ENCODE results near the gene KCNJ18.
A peak's percentile ranks its signal among the peaks of the same experiment; 100 is the strongest.
"Not testable (repeated sequence)": the region's sequence is repeated elsewhere in the genome, so short reads cannot be mapped to it uniquely, and the experiment has no call there.

Gene KCNJ18

DNA sequence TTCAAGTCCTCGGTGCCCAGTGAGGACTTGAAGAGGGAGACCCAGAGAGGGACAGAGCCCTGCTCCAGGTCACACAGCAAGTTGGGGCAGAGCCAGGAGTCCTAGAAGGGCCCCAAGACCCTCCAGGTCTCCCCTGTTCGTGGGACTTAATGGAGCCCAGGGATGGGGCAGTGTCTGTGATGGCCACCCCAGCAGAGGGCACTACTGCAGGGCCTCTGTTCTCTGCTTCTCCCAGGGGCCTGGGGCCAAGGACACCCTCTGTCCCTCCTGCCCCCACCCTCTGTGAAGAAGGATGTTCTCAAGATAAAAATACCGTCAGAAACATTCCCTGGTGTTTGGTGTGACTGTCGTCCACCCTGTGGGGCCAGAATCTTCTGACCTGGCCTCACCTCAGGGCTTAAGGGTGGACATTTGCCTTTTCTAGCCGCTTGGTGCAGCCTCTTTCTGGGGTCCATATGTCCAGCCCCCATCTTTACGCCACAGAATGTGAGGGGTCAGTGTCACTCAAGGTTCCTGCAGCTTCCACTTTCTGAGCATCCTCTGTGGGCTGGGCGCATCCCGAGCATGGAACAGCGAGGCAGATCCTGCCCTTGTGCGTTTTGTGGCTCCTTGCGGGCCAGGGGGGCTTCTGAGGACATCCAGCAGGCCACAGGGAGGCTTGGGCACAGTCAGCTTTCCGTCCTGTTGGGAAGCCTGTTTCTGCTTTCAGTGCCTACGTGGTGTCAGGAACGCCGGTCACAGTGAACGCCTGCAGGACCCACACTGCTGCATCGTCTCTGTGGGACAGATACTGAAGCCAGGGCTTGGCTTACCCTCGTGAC lies at the start of gene KCNJ18:
Gene KCNJ18, plus strand, starts transcription at position 641 of the 821 bp plus-strand sequence. CDS start 10,264 bp downstream, outside the sequence.
- not testable (repeated sequence) for H3K9ac ChIP-seq; H3K27me3 ChIP-seq; H3K4me3 ChIP-seq; H3K9me3 ChIP-seq (replicated peaks in 1 of 11); H4K20me1 ChIP-seq; H3K36me3 ChIP-seq
- H3K4me2 ChIP-seq = peak within 1 kb of the TSS in 9 of 11 experiments; percentile 6 to 53 (median 32); a peak in 13 of 22 replicates
- peak within 1 kb of the TSS in 1 of 11 experiments; percentile 13; a peak in 1 of 22 replicates for H3K27ac ChIP-seq
- H3K4me1 ChIP-seq = peaks cover 7 to 42% (median 31%) of the 10 kb centered on the region in 10 experiments

DNA sequence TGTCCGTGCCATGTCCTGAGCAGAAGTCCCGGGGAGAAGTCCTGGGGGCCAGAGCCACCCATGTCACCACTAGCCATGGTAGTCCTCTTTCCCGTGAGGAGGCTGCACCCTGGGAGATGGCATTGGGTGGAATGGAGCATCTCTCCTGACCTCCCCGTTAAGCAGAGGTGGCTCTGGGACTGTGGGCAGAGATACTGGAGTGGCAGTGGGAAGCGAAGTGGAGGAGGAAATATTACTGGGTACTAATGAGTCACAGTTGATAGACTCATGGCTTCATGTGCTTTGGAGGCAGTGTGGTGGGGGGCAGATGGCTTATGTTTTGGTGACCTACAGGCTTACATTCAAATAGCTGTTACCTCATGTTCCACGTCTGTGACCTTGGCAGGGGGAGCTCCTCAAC lies 44.2 kb upstream of the KCNJ18 start:
- not testable (repeated sequence) for H3K27ac ChIP-seq; H3K9ac ChIP-seq; H3K4me2 ChIP-seq; H3K27me3 ChIP-seq; H3K9me3 ChIP-seq (replicated peaks in 1 of 11); H3K36me3 ChIP-seq; H3K4me3 ChIP-seq; H4K20me1 ChIP-seq
- peaks cover 0 to 15% (median 5%) of the 10 kb centered on the region in 10 experiments; a peak in 8 of 20 replicates for H3K4me1 ChIP-seq

DNA sequence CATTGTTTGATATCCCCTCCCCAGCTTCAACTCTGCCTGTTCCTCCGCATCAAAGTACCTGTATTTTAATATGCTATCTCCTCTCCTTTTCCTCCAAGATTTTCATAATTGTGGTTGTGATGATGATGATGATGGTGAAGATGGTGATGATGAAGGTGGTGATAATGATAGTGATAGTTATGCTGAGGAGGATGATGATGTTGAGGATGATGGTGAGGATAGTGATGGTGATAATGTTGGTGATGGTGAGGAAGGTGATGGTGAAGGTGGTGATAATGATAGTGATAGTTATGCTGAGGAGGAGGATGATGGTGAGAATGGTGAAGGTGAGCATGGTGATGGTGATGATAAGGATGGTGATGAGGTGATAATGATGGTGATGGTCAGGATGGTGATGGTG lies 42.3 kb upstream of the KCNJ18 start:
- not testable (repeated sequence) for H3K27ac ChIP-seq; H3K27me3 ChIP-seq; H3K9me3 ChIP-seq (replicated peaks in 1 of 11); H4K20me1 ChIP-seq; H3K4me2 ChIP-seq; H3K36me3 ChIP-seq; H3K4me3 ChIP-seq; H3K9ac ChIP-seq
- H3K4me1 ChIP-seq = peaks cover 0 to 10% (median 5%) of the 10 kb centered on the region in 10 experiments; a peak in 8 of 20 replicates

DNA sequence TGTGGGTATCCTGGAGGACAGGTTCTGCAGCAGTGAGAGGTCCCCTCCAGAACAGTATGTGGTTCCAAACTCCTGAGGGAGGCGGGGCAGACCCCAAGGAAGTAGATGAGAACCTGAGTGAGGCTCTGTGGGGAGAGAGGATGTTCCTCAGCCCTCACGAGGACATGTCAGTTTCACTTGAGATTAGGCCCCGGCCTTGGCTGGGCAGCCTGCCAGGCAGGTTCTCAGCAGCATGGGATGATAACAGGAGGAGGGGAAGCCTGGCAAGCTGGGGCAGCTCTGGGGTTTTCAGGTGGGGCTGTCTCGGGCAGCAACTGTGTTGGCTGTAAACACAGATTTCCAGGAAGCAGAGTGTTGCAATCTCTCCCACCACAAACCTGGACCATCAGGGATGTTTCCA lies 40.3 kb upstream of the KCNJ18 start:
- not testable (repeated sequence) for H3K4me3 ChIP-seq; H3K36me3 ChIP-seq; H3K27ac ChIP-seq; H3K9me3 ChIP-seq (replicated peaks in 1 of 11); H4K20me1 ChIP-seq; H3K4me1 ChIP-seq; H3K27me3 ChIP-seq; H3K9ac ChIP-seq
- peak overlapping the region in 3 of 11 experiments; percentile 10 to 33 (median 32); a peak in 3 of 22 replicates for H3K4me2 ChIP-seq

DNA sequence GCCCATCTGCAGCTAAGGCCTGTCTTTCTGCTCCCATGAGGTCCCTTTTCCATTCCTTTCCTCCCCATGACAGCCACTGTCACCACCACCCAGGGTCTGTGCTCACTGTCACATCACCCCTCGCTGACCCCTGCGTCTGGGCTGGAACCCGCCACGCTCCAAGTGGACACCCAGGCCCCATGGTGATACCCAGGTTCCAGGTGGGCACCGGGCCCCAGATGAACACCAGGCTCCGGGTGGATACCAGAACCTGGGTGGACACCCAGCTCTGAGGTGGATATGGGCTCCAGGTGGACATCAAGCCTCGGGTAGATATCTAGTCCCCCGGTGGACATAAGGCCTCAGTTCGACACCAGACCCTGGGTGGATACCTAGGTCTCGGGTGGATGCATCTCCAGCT lies 39.1 kb upstream of the KCNJ18 start:
- not testable (repeated sequence) for H3K36me3 ChIP-seq; H4K20me1 ChIP-seq; H3K9me3 ChIP-seq (replicated peaks in 1 of 11); H3K4me3 ChIP-seq; H3K4me2 ChIP-seq; H3K4me1 ChIP-seq; H3K9ac ChIP-seq; H3K27me3 ChIP-seq; H3K27ac ChIP-seq

DNA sequence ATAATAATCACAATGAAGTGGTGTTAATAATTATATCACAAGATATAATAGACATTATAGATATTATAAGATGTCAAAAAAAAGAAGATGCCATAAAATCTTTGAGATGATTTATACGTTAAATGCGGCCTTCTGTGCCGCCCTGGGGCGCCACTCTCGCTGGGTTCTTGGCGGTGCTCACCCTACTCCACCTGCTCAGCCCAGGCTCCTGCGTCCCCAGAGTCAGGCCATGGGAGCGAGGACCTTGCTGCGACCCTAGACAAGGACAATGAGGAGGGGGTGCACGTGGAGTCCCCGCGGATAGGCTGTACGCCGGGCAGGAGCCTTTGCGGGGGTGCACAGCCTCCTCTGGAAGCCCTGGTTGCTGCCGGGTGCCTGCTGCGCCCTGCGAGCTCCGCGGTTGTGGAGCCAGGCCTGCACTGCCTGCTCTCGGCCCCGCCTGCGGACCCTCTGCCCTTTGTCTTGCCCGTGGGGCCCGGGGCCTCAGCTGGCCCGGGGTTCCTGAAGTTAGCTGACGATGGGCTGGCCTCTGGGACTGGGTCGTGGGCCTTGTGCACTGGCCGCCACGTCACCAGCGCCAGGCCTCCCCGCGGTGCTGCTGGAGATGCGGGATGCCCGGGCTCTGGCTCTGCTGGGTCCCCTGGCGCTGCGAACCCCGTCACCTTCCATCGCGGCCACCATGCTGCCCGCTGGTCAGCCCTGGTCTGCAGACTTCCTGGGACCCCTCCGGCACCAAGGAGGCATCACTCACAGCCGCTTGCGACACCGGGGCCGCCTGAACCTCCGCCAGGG lies 35.6 kb upstream of the KCNJ18 start:
- H3K9me3 ChIP-seq (replicated peaks in 1 of 11); H3K27me3 ChIP-seq; H3K27ac ChIP-seq; H3K4me3 ChIP-seq; H3K9ac ChIP-seq; H4K20me1 ChIP-seq; H3K4me2 ChIP-seq; H3K36me3 ChIP-seq; H3K4me1 ChIP-seq: not testable (repeated sequence)

DNA sequence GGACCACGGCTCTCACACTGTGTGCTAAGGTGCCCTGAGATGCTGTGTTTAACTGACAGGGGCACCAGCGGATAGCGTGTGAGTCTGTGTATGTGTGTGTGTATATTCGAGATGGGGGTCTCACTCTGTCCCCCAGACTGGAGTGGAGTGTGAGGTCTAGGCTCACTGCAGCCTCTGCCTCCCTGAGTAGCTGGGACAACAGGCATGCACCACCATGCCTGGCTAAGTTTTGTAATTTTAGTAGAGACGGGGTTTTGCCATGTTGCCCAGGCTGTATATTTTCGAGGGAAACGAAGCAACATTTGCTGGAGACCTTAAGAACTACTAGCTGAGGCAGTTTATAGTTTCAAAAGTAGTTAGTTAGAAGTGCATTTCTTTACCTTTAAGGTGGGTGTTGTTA lies 32.7 kb upstream of the KCNJ18 start:
- not testable (repeated sequence) for H3K36me3 ChIP-seq; H3K27me3 ChIP-seq; H3K27ac ChIP-seq; H3K4me3 ChIP-seq; H4K20me1 ChIP-seq; H3K4me2 ChIP-seq; H3K9me3 ChIP-seq (replicated peaks in 1 of 11); H3K9ac ChIP-seq; H3K4me1 ChIP-seq

DNA sequence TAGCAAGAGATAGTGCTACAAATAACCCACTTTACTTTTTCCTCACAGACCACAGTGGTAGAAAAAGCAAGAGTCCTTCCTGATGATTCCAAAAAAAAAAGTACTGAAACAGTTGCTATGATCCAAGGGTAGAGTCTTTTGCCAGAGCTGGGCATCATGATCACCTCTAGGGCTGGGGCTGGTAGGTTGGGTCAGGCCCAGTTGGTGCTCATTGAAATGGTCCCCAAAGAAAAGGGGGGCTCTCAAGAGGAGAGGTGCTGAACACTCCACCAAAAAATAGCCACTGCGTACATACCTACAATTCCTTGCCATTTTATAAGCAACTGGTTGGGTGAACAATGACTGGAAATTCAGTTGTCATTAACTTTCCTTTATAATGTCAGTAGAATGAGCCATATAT lies 30.9 kb upstream of the KCNJ18 start:
- H3K36me3 ChIP-seq; H3K4me2 ChIP-seq; H3K9ac ChIP-seq; H3K27ac ChIP-seq; H3K4me3 ChIP-seq; H3K9me3 ChIP-seq (replicated peaks in 1 of 11); H4K20me1 ChIP-seq; H3K4me1 ChIP-seq; H3K27me3 ChIP-seq: not testable (repeated sequence)

DNA sequence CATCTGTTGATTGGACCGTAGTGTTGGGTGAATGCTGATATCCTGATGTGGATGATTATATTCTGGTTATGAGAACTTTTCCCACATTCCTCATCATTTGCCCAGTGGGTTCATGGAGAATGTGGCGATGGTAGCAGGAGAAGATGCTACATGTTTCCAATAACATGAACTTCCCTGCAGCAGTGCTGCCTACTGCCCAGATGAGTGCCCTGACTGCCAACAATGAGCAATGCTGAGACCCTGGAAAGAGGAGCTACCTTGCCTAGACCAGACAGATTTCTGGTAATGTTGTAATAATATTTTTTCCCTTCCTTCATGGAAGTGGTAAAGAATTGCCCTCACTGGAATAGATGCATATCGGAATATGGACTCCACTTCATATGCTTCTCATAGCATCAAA lies 29.2 kb upstream of the KCNJ18 start:
- H3K4me3 ChIP-seq; H3K27ac ChIP-seq; H3K4me1 ChIP-seq; H3K9ac ChIP-seq; H3K27me3 ChIP-seq; H3K36me3 ChIP-seq; H3K9me3 ChIP-seq (replicated peaks in 1 of 11); H3K4me2 ChIP-seq; H4K20me1 ChIP-seq: not testable (repeated sequence)

DNA sequence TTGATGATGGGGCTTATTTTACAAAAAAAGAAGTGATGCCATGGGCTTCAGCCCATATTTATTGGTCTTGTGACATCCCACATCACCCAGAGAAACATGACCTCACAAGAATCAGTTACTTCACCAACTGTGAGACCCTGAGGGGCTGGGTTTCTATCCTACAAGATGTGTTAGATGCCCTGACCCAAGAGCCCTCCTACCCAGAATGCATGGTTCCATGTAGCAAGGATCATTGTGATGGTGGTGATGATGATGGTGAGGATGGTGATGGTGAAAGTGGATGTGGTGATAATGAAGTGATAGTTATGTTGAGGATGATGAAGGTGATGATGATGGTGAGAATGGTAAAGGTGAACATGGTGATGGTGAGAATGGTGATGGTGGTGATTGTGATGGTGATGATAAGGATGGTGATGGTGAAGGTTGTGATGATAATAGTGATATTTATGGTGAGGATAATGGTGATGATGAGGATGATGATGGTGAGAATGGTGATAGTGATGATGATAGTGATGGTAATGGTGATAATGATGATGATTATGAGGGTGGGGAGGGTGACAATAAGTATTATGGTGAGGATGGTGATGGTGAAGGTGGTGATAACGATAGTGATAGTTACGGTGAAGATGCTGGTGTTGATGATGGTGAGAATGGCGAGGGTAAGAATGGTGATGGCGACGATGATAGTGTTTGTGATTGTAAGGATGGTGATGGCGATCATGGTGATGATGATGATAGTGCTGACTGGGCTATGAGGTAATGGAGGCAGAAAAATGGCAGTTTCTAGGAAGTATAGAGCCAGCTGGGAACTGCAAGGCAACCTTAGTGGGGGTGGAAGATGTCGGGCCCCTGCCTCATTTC lies 28.5 kb upstream of the KCNJ18 start:
- not testable (repeated sequence) for H3K4me2 ChIP-seq; H3K27me3 ChIP-seq; H3K4me3 ChIP-seq; H3K27ac ChIP-seq; H3K9ac ChIP-seq; H3K36me3 ChIP-seq; H4K20me1 ChIP-seq; H3K9me3 ChIP-seq (replicated peaks in 1 of 11)
- peaks cover 0 to 11% (median 5%) of the 10 kb centered on the region in 10 experiments; a peak in 9 of 20 replicates for H3K4me1 ChIP-seq

DNA sequence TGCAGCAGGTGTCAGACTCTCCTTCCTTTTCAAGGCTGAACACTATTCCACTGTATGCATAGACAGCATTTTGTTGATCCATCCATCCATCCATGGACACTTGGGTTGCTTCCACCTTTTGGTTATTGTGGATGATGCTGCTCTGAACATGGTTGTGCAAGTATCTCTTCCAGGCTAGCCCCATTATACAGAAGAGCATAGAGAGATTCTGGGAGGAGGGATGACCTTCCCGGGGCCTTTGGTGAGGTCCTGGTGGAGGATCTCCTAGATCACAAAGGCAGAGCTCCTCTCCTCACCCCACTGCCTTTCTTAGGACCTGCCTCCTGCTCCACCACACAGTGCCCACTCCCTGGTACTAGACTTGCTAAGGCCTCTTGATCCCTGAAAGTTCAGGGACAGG lies 27.2 kb upstream of the KCNJ18 start:
- H3K9ac ChIP-seq; H3K9me3 ChIP-seq (replicated peaks in 1 of 11); H3K36me3 ChIP-seq; H3K4me2 ChIP-seq; H3K4me3 ChIP-seq; H3K27me3 ChIP-seq; H3K27ac ChIP-seq; H4K20me1 ChIP-seq: not testable (repeated sequence)
- H3K4me1 ChIP-seq = peaks cover 0 to 25% (median 14%) of the 10 kb centered on the region in 10 experiments; a peak in 14 of 20 replicates

DNA sequence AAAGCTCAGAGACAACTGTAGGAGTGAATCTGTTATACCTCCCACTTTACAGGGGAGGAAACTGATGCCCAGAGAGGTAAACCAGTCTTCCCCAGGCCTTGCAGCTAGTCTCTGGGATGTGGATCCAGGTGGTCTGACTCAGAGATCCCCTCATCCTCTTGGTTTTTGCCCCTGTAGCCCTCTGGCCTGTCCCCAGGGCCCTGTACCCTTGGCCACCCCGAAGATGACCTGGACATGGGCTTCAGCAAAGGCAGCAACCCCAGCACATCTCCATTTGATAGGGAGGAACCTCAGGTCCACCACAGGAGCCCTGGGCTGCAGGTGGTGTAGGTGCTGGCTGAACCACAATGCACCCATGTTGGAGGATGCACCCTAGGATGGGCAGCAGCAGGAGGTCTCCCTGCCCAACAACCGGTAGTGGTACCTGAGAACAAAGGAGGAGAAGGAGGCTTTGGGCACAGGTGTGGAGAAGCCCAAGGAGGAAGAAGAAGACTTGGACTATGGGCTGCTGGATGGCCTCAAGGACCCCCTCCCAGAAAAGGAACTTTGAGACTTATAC lies 26.3 kb upstream of the KCNJ18 start:
- not testable (repeated sequence) for H3K27me3 ChIP-seq; H3K4me3 ChIP-seq; H3K9ac ChIP-seq; H3K9me3 ChIP-seq (replicated peaks in 1 of 11); H4K20me1 ChIP-seq; H3K4me2 ChIP-seq; H3K27ac ChIP-seq; H3K36me3 ChIP-seq
- H3K4me1 ChIP-seq = peaks cover 0 to 33% (median 22%) of the 10 kb centered on the region in 10 experiments; a peak in 14 of 20 replicates

DNA sequence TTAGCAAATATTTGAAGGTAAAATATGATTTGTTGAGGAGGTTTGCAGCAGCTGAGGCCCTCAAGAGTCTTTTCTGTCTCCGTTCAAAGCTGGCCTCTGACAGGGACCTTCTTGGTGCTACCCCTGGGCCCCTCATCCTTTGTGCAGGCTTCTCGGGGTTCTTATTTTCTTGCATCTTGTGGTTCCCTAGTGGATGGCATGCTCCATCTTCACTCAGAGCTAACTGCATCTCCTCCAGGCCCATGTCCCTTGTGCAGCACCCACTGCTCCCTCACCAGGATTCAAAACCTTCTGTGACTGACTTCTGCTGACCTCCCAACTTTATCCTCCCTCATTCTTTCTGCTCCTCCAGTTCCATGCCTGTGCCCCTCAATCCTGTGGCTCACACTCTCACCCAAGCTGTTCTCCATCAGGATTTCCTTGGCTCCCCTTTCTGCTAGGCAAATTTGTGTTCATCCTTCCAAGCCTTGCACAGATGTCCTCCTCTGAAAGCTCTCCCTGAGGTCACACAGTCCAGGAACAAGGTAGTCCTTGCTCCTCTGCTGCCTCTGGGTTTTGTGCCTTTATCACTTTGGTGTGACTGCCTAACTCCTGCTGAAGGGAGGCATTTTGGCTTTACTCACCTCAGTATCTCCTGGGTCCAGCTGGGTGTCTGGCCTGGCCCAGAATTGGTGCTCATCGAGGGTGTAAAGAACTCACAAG lies 25.5 kb upstream of the KCNJ18 start:
- not testable (repeated sequence) for H3K9me3 ChIP-seq (replicated peaks in 1 of 11); H3K27ac ChIP-seq; H3K27me3 ChIP-seq; H3K36me3 ChIP-seq; H3K4me2 ChIP-seq; H3K4me3 ChIP-seq; H3K9ac ChIP-seq; H4K20me1 ChIP-seq
- H3K4me1 ChIP-seq = peaks cover 0 to 42% (median 31%) of the 10 kb centered on the region in 10 experiments; a peak in 15 of 20 replicates

All from BLaER1 treated with 17β-estradiol and CSF1 and Interleukin-3, amounts not matched to agents 10 nM and 100 nM (cell line).